ENCODE measurements around the gene SETBP1.

The SETBP1 gene

DNA sequence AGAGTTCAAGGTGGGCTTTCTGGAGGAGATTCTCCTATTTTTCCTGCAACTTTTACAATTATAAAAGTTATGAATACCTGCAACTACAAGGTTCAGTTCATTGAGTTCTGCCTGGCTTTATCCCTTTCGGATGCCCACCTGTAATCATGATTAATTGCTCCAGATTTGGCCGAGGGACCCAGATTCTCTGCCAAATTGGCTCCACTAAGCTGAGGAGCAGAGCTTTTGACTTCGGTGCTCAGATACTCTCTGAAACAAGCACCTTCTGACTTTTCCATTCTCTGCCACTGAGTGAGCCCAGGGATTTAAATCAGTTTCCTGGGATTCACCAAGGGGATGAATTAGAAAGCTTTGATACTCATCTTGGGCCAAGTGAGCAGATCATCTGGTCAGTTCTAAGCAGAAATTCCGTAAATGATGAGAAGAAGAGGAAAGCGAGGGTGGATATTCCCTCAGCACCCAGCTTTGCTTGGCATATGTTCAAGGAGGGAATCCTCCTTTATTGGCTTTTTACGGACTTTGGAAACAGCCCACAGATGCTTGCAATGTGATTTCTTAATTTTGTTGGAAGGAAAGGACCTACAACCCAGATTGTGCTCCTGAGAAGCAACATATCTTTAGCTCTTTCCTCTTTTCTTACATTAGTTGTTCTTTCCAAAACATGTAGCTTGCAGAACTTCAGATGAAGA is 179.2 kb downstream of the SETBP1 start:
- H3K27ac Mint-ChIP-seq, result no peak overlapping the region
- no peak for TF ChIP-seq CTCF (IDR thresholded peaks at IDR 0.05)
- no peaks in the 10 kb centered on the region for H3K9me3 Mint-ChIP-seq
- no peaks in the 10 kb centered on the region for H3K27me3 Mint-ChIP-seq (ENCODE audit: low read depth, poor library complexity)
- H3K36me3 Mint-ChIP-seq (ENCODE audit: low read depth), result peaks cover 9% of the 10 kb centered on the region
- peaks cover 7% of the 10 kb centered on the region for H3K4me1 Mint-ChIP-seq
- H3K4me3 Mint-ChIP-seq, result no peak overlapping the region
- DNase-seq, result no peak

GRCh38 chr18:44862112-44862511 is 181.4 kb downstream of the SETBP1 start:
- H3K27ac Mint-ChIP-seq, result no peak overlapping the region
- no peak for DNase-seq
- H3K27me3 Mint-ChIP-seq (ENCODE audit: low read depth, poor library complexity), result no peaks in the 10 kb centered on the region
- no peak for TF ChIP-seq CTCF (IDR thresholded peaks at IDR 0.05)
- no peaks in the 10 kb centered on the region for H3K9me3 Mint-ChIP-seq
- H3K4me3 Mint-ChIP-seq, result no peak overlapping the region
- H3K4me1 Mint-ChIP-seq, result peaks cover 7% of the 10 kb centered on the region
- no peaks in the 10 kb centered on the region for H3K36me3 Mint-ChIP-seq (ENCODE audit: low read depth)

GRCh38 chr18:44866103-44866502 is 185.4 kb downstream of the SETBP1 start:
- no peak overlapping the region for H3K27ac Mint-ChIP-seq
- H3K4me1 Mint-ChIP-seq, result peaks cover 17% of the 10 kb centered on the region
- TF ChIP-seq CTCF (IDR thresholded peaks at IDR 0.05), result no peak

DNA sequence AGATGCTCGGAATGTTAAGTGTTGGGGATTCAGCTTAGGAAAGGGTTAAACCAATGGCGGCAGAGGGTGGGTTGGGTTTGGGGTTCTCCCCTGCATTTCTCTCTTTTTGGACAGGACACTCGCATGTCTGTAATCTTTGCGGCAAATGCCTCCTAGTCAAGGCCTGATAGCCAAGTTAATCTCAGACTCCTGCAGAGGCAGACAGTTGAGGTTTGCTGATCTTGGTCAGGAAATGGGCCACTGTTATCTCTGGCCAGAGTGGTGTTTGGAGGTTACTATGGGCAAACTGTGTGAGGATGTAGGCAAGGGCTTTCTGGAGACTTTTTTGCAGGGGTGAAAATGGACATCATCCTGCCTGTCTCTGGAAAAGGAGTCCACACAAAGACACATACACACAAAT is 188.8 kb downstream of the SETBP1 start:
- no peaks in the 10 kb centered on the region for H3K27me3 Mint-ChIP-seq (ENCODE audit: low read depth, poor library complexity)
- H3K27ac Mint-ChIP-seq, result peak overlapping the region; percentile 73
- no peaks in the 10 kb centered on the region for H3K9me3 Mint-ChIP-seq
- DNase-seq, result no peak
- peaks cover 21% of the 10 kb centered on the region for H3K4me1 Mint-ChIP-seq
- no peak overlapping the region for H3K4me3 Mint-ChIP-seq
- TF ChIP-seq CTCF (IDR thresholded peaks at IDR 0.05), result no peak
- peaks cover 38% of the 10 kb centered on the region for H3K36me3 Mint-ChIP-seq (ENCODE audit: low read depth)

More at GRCh38 chr18:44866103-44866502, 185.4 kb downstream of the SETBP1 start:
- no peak overlapping the region for H3K4me3 Mint-ChIP-seq
- H3K27me3 Mint-ChIP-seq (ENCODE audit: low read depth, poor library complexity), result no peaks in the 10 kb centered on the region
- H3K9me3 Mint-ChIP-seq, result no peaks in the 10 kb centered on the region
- peaks cover 8% of the 10 kb centered on the region for H3K36me3 Mint-ChIP-seq (ENCODE audit: low read depth)
- no peak for DNase-seq

GRCh38 chr18:44870631-44871502 is 190.2 kb downstream of the SETBP1 start:
- Mint-ChIP-seq H3K27ac (no peak overlapping the region), H3K9me3 (no peaks in the 10 kb centered on the region), H3K27me3 (ENCODE audit: low read depth, poor library complexity) (no peaks in the 10 kb centered on the region), H3K36me3 (ENCODE audit: low read depth) (peaks cover 47% of the 10 kb centered on the region), H3K4me3 (no peak overlapping the region), H3K4me1 (peaks cover 27% of the 10 kb centered on the region)
- DNase-seq, result no peak
- TF ChIP-seq CTCF (IDR thresholded peaks at IDR 0.05), result no peak

Measured in nephron progenitor cell (in vitro differentiated cells).